ENCODE results near the gene COG3.

DNA sequence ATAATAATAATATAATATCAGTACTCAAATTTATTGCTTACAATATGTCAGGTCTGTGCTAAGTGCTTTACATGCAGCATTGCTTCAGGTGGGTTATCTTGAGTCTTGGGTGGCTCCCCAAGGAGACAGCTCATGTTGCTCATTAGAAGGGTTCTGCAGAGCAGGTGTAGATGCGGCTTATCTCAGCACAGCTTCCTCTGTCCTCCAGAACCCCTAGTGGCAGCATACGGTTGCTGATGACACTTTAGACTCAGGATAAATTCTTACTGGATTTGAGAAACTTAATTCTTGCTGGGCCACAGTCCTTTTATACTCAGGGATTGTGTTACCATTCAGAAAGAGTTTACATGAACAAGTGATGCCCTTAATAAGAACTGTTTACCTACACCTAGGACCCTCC is 8.9 kb downstream of the COG3 start:
- no peak for TF ChIP-seq EZH2 (IDR thresholded peaks at IDR 0.05)
- no peak for TF ChIP-seq POLR2AphosphoS5 (IDR thresholded peaks at IDR 0.05; ENCODE audit: borderline replicate concordance, low read depth, low read length)

All from SK-N-MC (cell line).